Suprapubic skin (tissue), 3 donors: ENCODE data around the gene EMC7.

Experiments used
- POLR2AphosphoS5 ChIP-seq, 3 donors: sonication (generic); formaldehyde crosslinking; IDR thresholded peaks; one replicate each; pipeline ENCODE4 v1.6.1; 2017; ENCODE audit warnings: antibody characterized with exemption in 3 of 3
- TF ChIP-seq, protein P1 (sequence below), 2 donors: fragments of 200-600 bp in 1 of 2; fragments of 450-650 bp in 1 of 2; sonication (generic) in 1 of 2; IDR thresholded peaks; one replicate each; pipeline ENCODE4 v1.5.1; 2016 to 2019; ENCODE audit warnings: antibody characterized with exemption in 2 of 2, mild to moderate bottlenecking in 1 of 2, moderate library complexity in 1 of 2

GRCh38 chr15:34109797-34110663 is 8.4 kb upstream of the EMC7 start:
- TF ChIP-seq, protein P1, sequence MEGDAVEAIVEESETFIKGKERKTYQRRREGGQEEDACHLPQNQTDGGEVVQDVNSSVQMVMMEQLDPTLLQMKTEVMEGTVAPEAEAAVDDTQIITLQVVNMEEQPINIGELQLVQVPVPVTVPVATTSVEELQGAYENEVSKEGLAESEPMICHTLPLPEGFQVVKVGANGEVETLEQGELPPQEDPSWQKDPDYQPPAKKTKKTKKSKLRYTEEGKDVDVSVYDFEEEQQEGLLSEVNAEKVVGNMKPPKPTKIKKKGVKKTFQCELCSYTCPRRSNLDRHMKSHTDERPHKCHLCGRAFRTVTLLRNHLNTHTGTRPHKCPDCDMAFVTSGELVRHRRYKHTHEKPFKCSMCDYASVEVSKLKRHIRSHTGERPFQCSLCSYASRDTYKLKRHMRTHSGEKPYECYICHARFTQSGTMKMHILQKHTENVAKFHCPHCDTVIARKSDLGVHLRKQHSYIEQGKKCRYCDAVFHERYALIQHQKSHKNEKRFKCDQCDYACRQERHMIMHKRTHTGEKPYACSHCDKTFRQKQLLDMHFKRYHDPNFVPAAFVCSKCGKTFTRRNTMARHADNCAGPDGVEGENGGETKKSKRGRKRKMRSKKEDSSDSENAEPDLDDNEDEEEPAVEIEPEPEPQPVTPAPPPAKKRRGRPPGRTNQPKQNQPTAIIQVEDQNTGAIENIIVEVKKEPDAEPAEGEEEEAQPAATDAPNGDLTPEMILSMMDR (IDR thresholded peaks at IDR 0.05), result peak in 1 of 2 donors; percentile 38
- no peak for TF ChIP-seq POLR2AphosphoS5 (IDR thresholded peaks at IDR 0.05)
